DMS153 treated with DMSO at 0.1 percent for 48 hours (cell line): ENCODE data around the gene CNTN4.

Experiments used
- DNase-seq: peaks from one replicate; lab custom pipeline; 2025; ENCODE audit not compliant: unreplicated experiment; lab: John Stamatoyannopoulos, UW

CNTN4 gene

DNA sequence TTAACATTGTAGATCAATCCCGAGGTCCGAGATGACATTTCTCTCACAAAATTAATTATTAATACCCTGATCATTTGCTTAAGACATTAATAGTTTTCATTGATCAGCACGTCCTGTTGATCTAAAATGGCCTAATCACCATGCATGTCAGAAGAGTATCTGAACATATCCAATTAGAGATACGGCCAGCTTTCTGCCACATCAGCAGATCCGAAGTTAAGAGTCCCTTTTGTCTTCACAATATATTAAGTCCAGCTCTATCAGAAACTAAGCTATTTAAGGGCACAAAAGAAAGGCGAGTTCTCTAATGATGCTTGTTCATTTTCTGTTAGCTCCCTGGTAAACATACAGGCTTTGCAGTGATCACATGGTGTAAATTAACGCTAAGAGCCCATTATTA is 470.3 kb downstream of the CNTN4 start:
- no peak for DNase-seq

DNA sequence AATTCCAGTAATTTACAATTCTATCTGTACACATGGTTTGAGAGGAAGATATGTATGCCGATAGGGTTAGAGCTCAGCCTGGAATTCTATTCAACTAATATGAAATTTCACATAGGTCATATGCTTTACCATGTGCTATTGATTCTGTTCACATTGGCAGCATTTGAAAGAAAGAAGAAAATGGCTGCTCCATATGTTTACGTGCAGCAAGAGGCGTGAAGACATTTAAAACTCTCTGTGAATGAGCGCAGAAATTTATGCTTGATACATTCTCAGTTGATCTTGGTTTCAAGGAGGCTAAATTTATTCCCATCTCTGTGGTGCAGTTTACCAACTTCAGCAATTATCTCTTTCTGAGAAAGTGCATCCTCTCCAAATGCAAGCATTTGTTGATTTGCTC is 478.9 kb downstream of the CNTN4 start:
- no peak for DNase-seq

DNA sequence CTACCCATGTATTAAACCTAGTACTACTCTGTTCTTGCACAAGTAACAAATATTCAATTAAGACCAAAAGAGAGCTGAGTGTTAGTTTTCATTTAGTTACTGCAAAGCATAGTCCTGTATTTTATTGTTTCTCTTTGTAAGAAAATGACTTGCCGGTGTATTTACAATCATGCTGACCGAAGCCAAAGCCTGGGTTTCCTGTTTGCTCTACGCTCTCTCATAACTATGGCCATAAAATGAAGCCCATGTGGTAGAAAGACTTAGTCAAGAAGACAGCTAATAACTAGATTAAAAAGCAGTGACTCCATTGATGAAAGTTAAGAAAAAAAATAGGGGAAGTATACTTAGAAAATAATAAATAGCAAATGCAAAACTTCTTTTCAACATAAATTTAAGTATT is 479.9 kb downstream of the CNTN4 start:
- peak; percentile 67 for DNase-seq

GRCh38 chr3:2579206-2579605 is 480.5 kb downstream of the CNTN4 start:
- DNase-seq: peak; percentile 20

GRCh38 chr3:2583046-2583445 is 484.4 kb downstream of the CNTN4 start:
- DNase-seq: no peak

- no peak for DNase-seq
Observed at GRCh38 chr3:2589336-2589969, 490.8 kb downstream of the CNTN4 start.

DNA sequence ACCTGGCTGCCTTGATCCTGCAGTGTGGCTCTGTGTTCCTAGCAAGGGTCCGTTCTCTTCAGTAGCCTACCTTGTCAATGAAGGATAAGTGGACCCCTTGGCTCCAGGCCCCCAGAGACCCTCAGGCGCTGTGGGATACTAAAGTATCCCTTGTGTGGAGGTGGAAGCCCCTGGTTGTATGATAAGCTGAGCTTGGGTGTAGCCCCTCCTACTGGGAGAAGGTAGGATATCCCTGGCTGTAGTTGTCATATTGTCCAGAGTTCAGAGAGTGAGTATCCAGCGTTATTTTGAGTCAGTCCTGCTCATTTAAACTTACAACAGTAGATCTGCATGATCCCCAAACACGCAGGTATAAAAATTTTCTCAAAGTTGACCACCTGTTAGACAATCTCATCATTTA is 496.8 kb downstream of the CNTN4 start:
- no peak for DNase-seq

DNA sequence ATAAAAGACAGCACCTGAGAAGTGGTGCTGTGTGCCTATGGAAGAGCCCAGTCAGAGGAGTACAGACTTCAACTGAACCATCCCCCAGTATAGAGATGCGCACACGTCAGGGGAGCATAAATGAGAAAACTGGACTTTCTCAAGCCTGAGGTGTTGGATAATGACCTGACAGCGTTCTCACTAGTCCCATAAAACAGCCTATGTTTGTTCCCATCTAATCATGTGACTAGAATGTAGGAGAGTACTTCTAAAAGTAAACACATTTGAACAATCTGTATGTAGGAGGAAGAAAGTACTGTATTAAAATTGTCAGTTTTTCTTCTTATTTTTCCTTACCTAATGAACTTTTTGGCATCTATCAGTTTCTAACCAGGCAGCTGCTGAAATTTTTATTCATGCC is 498.9 kb downstream of the CNTN4 start:
- DNase-seq: no peak

- DNase-seq: no peak
Observed at GRCh38 chr3:2599471-2599870, 500.8 kb downstream of the CNTN4 start.

- no peak for DNase-seq
Observed at GRCh38 chr3:2603692-2604289, 505.1 kb downstream of the CNTN4 start.

DNA sequence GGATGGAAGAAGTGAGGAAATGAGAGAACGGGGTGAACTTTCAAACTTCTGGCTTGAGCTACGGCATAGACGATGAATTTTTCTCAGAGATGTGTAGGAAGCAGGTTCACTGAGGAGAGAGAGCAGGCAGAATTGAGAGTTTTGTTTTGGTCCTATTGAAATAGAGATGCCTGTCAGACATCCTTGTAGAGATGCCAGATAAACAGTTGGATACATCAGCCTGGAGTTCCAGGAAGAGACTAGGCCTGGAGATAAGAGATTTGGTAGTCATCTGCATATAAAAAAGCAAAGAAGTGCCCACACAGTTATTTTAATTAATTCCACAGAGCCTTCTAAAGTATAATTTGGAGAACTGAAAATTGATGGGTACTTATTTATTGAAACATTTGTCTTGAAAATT is 515.9 kb downstream of the CNTN4 start:
- no peak for DNase-seq

DNA sequence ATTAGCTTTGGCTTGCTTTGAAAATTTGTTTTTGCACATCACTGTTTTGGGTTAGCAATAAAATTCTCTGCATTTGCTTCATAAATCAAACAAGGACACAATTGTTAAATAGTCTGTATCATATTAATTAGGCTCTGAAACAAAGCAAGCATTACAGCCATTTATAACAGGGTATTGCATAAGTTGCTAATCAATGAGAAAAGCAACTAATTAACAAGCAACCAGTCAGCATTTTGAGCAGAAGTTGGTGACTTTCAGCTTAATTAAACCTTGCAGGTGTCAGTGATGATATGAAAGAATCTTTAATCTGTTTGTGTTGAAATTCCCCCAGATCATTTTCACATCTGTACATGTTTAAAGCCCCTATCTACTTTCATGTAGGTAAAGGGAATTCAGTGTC is 516.4 kb downstream of the CNTN4 start:
- no peak for DNase-seq

GRCh38 chr3:2623436-2623835 is 524.8 kb downstream of the CNTN4 start:
- DNase-seq: no peak

DNA sequence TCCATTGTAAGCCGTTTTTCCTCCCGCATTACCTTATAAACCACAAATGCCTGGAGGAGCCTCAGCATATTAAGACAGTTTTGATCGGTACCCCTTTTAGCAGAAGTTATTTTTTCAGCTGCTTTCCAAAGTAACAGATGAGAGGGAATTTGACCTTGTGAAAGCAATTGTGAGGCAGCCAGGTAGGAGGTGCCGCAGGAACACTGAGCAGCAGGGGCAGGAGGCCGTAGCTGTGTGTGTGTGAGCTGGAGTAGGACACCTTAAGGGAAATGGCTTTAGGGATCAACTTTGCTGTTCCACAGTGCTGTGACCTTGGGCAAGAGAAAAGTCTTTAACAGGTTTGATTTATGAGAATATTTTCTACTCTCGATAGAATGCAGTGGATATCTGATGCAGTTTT is 529.5 kb downstream of the CNTN4 start:
- DNase-seq: no peak

GRCh38 chr3:2635511-2635910 is 536.8 kb downstream of the CNTN4 start:
- DNase-seq: no peak

DNA sequence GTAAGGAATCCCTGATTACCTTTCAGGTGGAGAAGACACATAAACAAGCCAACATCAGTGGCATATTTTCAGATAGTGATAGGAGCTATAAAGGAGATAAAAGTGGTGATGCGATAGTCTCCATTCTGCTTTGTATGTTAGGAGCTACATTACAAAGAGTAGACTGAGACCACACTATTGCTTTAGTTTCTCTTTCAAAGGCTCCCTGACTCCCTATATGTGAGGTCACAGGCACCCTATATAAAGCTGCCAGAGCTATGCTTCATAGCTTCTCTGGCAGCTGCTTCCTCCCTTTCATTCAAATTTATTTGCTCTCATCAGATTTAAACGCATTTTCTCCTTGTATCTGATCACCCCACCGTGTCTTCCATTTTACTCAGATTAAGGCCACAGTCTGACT is 544.9 kb downstream of the CNTN4 start:
- DNase-seq: no peak

DNA sequence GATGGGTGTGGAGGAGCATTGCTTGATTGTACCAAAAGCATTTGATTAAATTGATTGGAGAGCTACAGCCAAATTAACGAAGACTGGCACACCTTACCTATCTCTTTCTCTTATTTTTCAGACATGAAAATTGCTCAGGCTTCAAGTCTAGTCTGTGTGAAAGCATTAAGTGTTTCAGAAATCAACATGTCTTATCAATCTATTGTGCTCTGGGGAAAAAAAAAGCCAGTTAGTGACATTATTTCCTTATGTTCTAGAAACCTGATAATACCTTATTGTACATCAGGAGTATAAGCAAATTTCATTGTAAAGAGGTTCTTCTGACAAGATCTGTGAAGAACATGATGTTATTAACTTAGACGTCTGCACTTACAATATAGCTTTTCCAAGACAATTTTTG is 546.3 kb downstream of the CNTN4 start:
- DNase-seq: no peak

- DNase-seq: no peak
Observed at GRCh38 chr3:2650746-2651145, 552.1 kb downstream of the CNTN4 start.

GRCh38 chr3:2652386-2652785 is 553.7 kb downstream of the CNTN4 start:
- DNase-seq: no peak

DNA sequence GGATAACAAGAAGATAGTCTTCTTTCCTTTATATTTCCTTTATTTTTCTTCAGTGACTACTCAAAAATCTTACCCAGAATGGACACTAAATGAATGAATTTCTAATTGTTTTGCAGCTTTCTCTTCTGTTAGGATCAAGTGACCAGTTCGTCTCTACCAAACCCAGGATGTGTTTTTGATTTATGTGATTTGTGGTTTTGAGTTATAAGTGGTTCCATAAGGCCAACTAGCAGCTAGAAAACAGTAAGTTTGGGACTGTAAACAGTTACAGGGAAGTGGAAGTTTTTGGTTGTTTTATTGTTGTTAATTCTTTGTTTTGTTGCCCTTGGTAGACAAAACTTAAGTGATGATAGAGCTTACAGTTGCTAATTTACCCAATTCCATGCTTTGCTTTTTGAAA is 555.0 kb downstream of the CNTN4 start:
- DNase-seq: no peak

DNA sequence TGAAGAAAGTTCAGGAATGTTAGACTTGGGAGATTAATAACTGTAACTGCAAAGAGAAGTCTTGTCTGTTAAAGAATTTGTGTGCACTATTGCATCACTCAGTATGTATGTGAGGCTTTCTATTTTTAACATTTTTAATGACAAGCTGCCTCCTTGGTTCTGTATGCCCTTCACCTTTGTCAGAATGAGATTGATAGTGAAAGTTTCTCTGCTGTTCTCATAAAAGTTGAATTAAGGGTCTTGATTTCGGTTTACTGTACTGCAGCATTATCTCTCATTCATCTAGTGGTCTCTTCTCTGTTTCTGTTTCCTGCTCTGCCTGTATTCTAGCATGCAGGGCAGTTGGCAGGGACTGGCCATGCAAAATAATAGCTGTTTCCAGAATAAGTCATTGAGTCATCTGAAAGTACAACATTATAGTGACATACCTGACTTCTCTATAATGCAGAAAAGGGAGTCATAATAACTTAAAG is 556.6 kb downstream of the CNTN4 start:
- DNase-seq: no peak

DNA sequence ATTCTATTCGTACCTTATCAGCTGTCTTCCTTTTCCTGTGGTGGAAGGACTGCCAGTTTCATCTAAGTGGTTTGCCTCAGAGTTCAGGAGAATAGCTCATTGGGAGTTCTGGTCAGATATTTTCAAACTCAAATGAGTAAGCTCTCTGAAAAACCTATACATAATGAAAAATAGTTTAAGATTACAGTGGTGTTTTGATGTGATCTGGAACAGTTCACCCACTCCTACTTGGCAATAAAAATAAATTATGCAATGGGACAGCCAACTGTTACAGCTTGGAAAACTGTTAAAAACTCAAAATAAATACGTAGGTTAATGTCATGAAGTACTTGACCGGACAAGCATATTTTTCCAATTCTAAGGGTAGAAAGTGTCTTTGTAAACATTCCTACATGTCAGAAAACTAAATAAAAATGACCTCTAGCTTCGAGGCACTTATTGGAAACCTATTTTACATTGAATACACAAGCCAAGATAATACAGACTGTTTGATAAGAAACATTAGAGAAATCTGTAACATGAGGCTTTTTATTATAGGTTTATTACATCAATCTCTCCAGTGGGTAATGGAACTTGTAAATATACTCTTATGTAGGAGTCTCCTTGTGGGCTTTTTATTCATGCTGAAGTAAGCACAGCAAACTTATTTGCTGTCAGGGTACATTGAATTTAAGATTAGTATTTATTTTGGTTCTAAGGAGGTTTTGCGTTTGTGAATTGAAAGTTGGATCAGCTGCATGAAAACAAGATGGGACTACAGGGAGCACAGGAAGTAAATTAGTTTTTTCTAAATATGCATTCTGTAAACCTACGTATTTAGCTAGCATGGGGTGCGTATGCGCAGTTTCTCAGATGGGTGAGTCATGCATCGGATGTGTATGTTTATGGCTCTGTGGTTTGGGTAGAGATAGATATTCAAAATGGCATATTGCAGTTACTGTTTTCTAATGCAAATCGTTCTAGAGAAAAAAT is 558.4 kb downstream of the CNTN4 start:
- DNase-seq: no peak
